Colonic mucosa (tissue), 4 donors: Measurements from ENCODE around the gene TMEM106C. TPM values are rescaled to one million over a fixed set of nuclear protein-coding genes. Genes with fewer than 3 reads are reported as not detected.

ENCODE experiments used
- DNase-seq: peaks from one replicate; pipeline ENCODE4 v3.0.0-alpha.2; 2020
- H3K27ac ChIP-seq: fragments of 200-600 bp; one replicate; pipeline ENCODE4 v1.8.0; 2021
- H3K27me3 ChIP-seq: fragments of 200-600 bp; one replicate; pipeline ENCODE4 v1.8.0; 2021
- H3K36me3 ChIP-seq: fragments of 200-600 bp; one replicate; pipeline ENCODE4 v1.8.0; 2021
- H3K4me1 ChIP-seq: fragments of 200-600 bp; one replicate; pipeline ENCODE4 v1.8.0; 2021; ENCODE audit warnings: mild to moderate bottlenecking
- H3K4me3 ChIP-seq: fragments of 200-600 bp; one replicate; pipeline ENCODE4 v1.8.0; 2021
- H3K9ac ChIP-seq, 2 donors: one replicate each; pipeline ENCODE4 v1.7.0; 2013; ENCODE audit warnings: control low read depth in 2 of 2, low read depth in 2 of 2, low read length in 2 of 2
- H3K9me3 ChIP-seq: fragments of 200-600 bp; one replicate; pipeline ENCODE4 v1.8.0; 2021
- CTCF ChIP-seq: fragments of 200-600 bp; IDR thresholded peaks from one replicate; pipeline ENCODE4 v1.8.0; 2022; ENCODE audit warnings: antibody characterized with exemption, mild to moderate bottlenecking
- intact Hi-C: fragments of 100-400 bp; cut with DNase I; formaldehyde crosslinking; loops from one replicate; pipeline ENCODE4 v1.14.1; 2022
- total RNA-seq, 2 donors: library from RNA; stranded (reverse); fragmentation: NEBNext Ultra II Directional in 1 of 2; extraction: Animal tissue kit (Norgen Biotek cat#: 25700) in 1 of 2; gene quantifications; one replicate each; pipeline ENCODE4 v1.2.1, GENCODE V29; 2021
- donor health status: healthy.
- donor health status: DM: no; HTN: no; CAD: no.
- donor health status: DM: no; HTN: no; CAD: no.

The TMEM106C gene
- total RNA-seq, 2 donors from 2014 or later: 187 to 258 TPM

- H3K9ac ChIP-seq: no peak overlapping the region
- no peaks in the 10 kb centered on the region for H3K9me3 ChIP-seq
- no peak overlapping the region for H3K4me3 ChIP-seq
- H3K27me3 ChIP-seq: no peaks in the 10 kb centered on the region
- no peaks in the 10 kb centered on the region for H3K36me3 ChIP-seq
- no peaks in the 10 kb centered on the region for H3K4me1 ChIP-seq
- no peak for TF ChIP-seq CTCF
- intact Hi-C loops: loop anchor here (10.0 kb wide), 1 partner anchor 185 kb away; no protein-coding TSS in a partner anchor
- H3K27ac ChIP-seq: no peak overlapping the region
- DNase-seq: no peak
These were observed 16.8 kb downstream of the TMEM106C start for GRCh38 chr12:47980197-47980596.

DNA sequence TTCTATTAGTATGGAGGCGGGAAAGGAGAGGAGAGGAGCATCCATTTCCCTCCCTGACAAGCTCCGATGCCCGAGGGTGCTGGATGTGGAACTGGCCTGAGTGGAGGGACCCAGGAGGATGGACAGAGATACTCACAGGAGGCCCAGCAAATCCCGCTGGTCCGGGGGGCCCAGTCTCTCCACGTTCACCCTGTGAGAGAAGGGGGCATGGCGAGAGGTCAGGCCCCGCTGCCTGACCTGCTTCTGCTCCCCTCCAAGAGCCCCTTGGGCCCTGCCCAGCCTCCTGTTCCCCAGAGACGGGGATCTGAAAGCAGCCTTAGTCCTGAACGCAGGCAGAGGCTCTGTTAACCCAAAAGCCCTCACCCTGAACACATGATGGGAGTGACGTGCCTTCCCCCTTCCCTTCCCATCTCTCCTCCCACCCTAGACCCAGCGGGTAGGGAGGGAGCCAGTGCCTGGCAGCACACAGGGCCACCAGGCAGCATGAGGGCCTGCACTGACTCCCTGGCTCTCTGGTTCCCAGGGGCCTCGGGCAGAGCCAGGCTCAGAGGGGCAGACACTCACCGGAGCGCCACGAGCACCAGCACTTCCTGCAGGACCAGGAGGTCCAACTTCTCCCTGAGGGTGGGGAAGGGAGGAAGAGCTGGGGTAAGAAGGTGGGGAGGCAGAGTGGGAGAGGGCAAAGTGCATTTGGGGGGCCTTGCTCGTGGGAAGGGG is 17.5 kb downstream of the TMEM106C start:
- Histone ChIP-seq H3K9ac (no peak overlapping the region), H3K4me1 (no peaks in the 10 kb centered on the region), H3K9me3 (no peaks in the 10 kb centered on the region), H3K27ac (no peak overlapping the region), H3K36me3 (no peaks in the 10 kb centered on the region), H3K4me3 (no peak overlapping the region), H3K27me3 (no peaks in the 10 kb centered on the region)
- TF ChIP-seq CTCF: no peak
- DNase-seq: no peak
- intact Hi-C loops: loop anchor here (10.0 kb wide), 1 partner anchor 184 kb away; no protein-coding TSS in a partner anchor

DNA sequence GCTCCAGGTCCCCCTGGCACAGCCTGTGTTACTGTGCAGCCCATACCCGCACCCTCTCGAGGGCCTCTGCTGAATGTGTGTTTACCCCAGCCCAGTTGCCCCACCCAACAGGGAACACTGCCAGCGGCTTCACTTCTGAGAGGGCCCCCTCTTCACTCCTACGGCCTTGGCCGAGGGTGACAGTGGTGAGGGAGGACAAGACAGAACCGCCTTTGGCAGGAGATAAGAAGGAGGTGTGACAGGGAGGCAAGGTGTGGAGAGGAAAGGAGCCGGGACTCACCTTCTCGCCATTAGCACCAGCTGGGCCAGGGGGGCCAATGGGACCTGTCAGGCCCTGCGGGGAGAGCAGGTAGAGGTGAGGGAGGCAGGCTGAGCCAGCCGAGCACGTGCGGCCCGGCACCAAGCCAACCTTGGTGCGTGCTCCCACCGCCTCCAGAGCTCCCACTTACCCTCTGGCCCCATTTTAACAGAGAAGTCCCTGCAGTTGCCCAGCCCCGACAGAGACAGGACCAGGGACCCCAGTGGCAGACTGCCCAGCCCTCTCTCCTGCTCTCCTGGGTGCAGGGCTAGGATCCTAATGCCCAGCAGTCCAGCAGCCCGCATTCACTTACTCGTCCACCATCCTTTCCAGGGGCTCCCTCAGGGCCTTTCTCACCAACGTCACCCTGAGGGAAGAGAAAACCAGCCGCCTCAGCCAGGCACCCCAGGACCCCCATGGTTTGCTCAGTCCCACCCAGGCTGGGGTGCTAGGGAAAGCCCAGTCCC is 18.3 kb downstream of the TMEM106C start:
- H3K9me3 ChIP-seq: no peaks in the 10 kb centered on the region
- no peaks in the 10 kb centered on the region for H3K36me3 ChIP-seq
- intact Hi-C loops: loop anchor here (10.0 kb wide), 1 partner anchor 183 kb away; no protein-coding TSS in a partner anchor
- no peaks in the 10 kb centered on the region for H3K4me1 ChIP-seq
- H3K4me3 ChIP-seq: no peak overlapping the region
- H3K9ac ChIP-seq: no peak overlapping the region
- DNase-seq: peak; percentile 64
- no peaks in the 10 kb centered on the region for H3K27me3 ChIP-seq
- no peak overlapping the region for H3K27ac ChIP-seq
- TF ChIP-seq CTCF: no peak

DNA sequence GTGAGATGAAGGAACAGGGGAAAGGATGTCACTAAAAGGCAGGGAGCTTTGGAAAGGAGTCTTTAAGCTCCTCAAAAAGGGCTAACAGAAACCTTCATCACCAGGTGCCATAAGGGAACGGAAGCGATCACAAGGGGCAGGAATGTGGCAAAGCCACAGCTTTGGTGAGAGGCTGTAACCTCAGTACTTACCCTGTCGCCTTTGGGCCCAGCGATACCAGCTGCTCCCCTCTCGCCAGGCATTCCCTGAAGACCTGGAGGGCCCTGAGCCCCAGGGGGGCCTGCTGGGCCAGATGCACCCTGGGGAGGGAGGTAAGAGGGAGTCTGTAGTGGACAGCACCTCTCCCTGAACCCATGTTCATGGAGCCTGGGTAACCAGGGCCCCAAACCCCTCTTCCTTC is 18.9 kb downstream of the TMEM106C start:
- intact Hi-C loops: loop anchor here (10.0 kb wide), 1 partner anchor 182 kb away; no protein-coding TSS in a partner anchor
- Histone ChIP-seq H3K27me3 (no peaks in the 10 kb centered on the region), H3K27ac (no peak overlapping the region), H3K4me3 (no peak overlapping the region), H3K9ac (no peak overlapping the region), H3K4me1 (no peaks in the 10 kb centered on the region), H3K36me3 (no peaks in the 10 kb centered on the region), H3K9me3 (no peaks in the 10 kb centered on the region)
- DNase-seq: no peak
- no peak for TF ChIP-seq CTCF

GRCh38 chr12:47982770-47983169 is 19.4 kb downstream of the TMEM106C start:
- intact Hi-C loops: loop anchor here (10.0 kb wide), 1 partner anchor 182 kb away; no protein-coding TSS in a partner anchor
- H3K27me3 ChIP-seq: no peaks in the 10 kb centered on the region
- no peak for TF ChIP-seq CTCF
- H3K9ac ChIP-seq: no peak overlapping the region
- no peaks in the 10 kb centered on the region for H3K36me3 ChIP-seq
- no peak overlapping the region for H3K27ac ChIP-seq
- no peaks in the 10 kb centered on the region for H3K9me3 ChIP-seq
- no peaks in the 10 kb centered on the region for H3K4me1 ChIP-seq
- H3K4me3 ChIP-seq: no peak overlapping the region
- no peak for DNase-seq
